GM18508 (cell line): Measurements from ENCODE around the gene PLOD2.

ENCODE experiments used
- ATAC-seq: cut with Tn5 transposase; IDR thresholded peaks from one replicate; pipeline ENCODE4 v1.9.1; 2021; ENCODE audit warnings: moderate number of reproducible peaks; ENCODE audit not compliant: insufficient read depth, unreplicated experiment

The PLOD2 gene

GRCh38 chr3:146052791-146053310, 108.1 kb downstream of the PLOD2 start:
- no peak for ATAC-seq

GRCh38 chr3:146052056-146052790, 108.8 kb downstream of the PLOD2 start:
- ATAC-seq: no peak

DNA sequence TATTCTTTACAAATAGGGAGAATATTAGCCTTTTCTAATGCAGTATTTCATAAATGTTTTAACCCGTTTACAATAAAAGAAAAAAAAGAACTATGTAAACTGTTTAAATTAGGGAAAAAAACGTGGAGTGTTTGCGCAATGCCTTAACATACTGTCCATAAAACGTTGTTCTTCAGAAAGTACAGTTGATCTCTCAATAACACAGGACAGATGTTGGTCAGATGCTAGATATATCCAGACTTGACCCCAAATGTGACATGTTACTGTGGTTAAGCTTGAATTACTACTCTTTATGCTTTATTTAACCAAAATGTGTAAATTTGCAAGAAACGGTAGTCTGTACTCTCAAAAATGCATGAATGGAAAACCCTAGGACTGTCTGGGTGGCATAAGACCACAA, 110.3 kb downstream of the PLOD2 start:
- no peak for ATAC-seq

DNA sequence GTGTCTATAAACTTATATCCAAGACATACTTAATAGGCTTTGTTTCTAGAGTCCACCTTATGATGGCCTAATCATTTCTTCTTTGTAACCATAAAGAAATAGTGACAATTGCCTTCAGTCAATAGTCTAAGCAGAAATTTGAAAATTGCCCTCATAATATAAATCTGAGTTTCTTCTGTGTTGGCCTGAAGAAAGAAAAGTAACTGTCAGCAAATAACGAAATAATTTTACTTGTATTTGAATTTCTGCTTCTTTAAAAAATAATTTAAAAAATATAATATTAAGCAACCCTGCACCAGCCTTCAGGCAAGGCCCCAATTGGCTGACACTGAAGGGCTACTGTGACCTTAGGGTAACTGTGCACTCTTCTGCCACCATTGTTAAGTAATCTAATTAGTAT, 113.5 kb downstream of the PLOD2 start:
- ATAC-seq: no peak

GRCh38 chr3:146044046-146044445, 116.9 kb downstream of the PLOD2 start:
- no peak for ATAC-seq

- no peak for ATAC-seq
Measured at GRCh38 chr3:146040630-146041029, 120.4 kb downstream of the PLOD2 start.

GRCh38 chr3:146037697-146038096, 123.3 kb downstream of the PLOD2 start:
- ATAC-seq: no peak

- no peak for ATAC-seq
Measured at GRCh38 chr3:146036281-146036680, 124.7 kb downstream of the PLOD2 start.

DNA sequence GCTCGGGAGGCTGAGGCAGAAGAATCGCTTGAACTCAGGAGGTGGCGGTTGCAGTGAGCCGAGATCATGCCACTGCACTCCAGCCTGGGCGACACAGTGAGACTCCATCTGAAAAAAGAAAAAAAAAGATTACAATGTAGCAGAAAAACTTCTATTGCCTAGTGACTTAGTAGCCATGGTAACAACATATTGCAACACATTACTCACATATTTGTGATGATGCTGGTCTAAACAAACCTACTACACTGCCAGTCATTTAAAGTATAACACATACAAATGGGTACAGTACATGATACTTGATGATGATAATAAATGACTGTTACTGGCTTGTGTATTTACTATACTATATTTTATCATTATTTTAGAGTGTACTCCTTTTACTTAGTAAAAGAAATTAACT, 125.6 kb downstream of the PLOD2 start:
- no peak for ATAC-seq

GRCh38 chr3:146033950-146034349, 127.0 kb downstream of the PLOD2 start:
- no peak for ATAC-seq

DNA sequence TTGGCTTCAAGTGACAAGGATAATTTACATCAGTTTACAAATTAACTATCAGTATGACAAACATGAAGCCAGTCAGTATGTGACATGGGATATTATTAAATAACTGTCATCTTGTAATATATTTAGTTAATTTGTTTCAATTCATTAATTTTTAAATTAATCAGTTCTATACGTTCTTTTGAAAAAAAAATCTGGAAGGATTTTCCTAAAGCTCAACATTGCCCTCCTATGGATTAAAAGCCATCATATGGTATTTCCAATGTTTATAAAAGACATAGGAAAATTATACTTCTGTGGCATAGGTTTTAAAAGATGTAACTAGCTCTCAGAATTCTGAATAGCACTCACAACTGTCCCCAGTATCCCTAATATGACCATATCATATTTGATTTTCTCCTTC, 134.4 kb downstream of the PLOD2 start:
- ATAC-seq: no peak

DNA sequence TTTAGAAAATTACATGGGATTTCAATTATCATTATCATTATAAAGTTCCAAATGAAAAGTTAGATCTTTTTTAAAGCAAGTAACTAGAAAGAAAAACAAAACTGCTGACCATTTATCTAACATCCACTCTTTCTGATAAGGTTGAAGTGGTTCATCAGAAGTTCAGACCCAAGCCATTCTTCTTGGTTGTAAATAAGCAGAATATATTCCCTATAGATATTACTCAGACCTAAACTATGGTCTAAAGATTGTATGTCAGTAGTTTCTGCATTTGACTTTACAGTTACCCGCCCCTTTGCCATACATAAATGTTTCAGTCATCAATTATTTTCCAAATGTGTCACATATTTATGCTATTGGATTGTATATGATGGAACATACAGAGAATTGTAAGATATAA, 136.7 kb downstream of the PLOD2 start:
- ATAC-seq: no peak

DNA sequence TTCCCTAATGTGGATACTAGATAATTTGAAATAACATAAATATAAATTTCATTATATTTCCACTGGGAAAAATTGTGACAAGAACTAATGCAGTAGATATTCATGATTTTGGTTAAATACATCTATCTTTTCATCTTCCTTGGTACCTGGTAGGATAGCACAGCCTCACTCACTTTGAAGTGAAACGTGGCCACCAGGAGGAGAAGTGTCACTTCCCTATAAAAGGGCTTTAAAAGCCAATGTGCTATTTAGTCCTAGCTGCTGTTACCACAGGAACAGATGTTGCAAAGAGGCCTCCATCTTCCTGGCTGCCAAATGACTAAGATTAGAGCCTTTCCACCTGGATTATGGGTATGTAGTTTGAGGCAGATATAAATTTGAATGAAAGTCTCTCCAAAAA, 140.0 kb downstream of the PLOD2 start:
- no peak for ATAC-seq

DNA sequence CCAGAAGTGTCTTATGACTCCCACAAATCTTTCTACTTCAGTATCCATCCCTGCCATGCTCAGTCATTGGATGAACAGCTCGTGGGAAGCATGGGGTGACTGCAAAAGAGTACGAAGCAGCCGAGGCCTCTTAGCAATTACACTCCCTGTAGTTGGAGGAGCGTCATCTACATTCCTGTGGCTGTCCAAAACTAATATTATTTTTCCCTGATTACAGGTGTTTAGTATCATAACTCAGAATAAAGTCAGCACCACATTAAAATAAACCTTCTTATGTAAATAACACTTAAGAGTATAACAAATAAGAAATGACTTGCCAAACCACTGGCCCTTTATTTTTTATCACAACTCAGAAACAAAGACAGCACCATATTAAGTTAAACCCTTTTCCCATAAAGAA, 141.5 kb downstream of the PLOD2 start:
- ATAC-seq: no peak
